Endometrial microvascular endothelial cells (primary cell): ENCODE results near the gene ANKRD52. TPM values are rescaled to one million over a fixed set of nuclear protein-coding genes. Genes with fewer than 3 reads are reported as not detected.
"Not testable (repeated sequence)": the region's sequence is repeated elsewhere in the genome, so short reads cannot be mapped to it uniquely, and the experiment has no call there.

Experiments
- in situ Hi-C: cut with HindIII; loops from 2 replicates; pipeline ENCODE4 v1.10.0; 2017; ENCODE audit warnings: low sequenced_read_pairs, low pct_unique_long_range_greater_than_20kb; ENCODE audit errors: inconsistent ontology term
- total RNA-seq: library from RNA; depleted of rRNA; stranded (reverse); fragments of >200 nt; gene quantifications from one replicate; pipeline ENCODE4 v1.2.3, GENCODE V29; 2015; ENCODE audit errors: inconsistent ontology term

The ANKRD52 gene
- total RNA-seq, 1 donor from 2014 or later, result 20.3 TPM

DNA sequence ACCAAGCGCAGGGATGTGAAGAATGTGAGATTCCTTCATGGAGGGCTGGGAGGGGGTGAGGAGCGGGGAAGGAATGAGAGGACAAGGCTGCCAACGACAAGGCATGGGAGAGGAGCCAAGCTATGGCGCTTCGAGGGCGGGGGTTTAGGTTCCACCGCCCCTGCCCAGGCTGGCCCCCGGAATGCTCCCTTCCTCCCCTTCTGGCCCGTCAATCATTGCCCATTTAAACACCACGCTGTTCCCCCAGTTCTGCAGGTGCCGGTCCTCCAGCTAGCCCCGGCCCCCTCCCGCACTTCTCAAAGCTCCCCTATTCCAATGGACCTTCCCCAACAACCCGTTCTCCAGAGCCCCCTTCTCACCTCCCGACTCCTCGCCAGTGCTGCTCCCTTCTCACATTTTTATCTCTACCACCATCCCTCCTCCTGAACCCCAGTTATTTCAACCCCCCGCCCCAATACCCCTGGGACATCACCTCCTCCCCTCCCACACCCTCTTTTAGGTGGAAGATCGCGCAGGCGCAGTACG, 36.9 kb downstream of the ANKRD52 start:
- in situ Hi-C loops, result no loop called here

DNA sequence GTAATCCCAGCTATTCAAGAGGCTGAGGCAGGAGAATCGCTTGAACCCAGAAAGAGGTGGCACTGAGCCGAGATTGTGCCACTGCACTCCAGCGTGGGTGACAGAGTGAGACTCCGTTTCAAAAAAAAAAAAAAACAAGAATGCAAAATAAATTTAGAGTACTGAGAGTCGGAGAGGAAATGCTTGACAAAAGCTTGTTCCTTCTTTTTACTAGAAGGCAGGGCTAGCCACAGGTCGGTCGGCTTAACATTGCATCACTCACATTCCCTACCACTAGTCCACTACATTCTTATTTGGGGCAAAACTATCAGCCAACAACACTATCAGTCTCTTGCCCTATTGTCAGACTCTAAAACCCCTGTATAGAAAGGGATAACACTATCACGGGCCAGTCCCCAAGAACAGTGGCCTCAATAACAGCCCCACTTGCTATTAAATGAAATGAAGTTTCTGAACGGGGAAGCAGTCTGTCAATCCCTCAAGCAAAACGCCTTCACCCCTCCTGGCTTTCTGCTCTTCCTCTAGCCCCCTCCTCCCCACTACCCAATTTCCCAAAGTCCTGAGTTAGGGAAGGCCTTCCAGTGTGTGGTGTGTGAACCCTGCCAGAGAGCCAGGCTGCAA, 37.5 kb downstream of the ANKRD52 start:
- in situ Hi-C loops, result no loop called here

DNA sequence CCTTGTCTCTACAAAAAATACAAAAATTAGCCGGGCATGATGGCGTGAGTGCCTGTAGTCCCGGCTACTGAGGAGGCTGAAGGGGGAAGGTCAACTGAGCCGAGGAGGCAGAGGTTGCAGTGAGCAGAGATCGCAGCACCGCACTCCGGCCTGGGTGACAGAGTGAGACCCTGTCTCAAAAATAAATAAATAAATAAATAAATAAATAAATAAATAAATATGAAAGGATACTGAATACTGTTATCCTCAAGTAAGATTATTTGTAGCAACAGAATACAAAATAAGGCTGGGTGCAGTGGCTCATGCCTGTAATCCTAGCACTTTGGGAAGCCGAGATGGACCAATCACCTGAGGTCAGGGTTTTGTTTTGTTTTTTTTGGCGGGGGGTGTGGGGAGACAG, 38.3 kb downstream of the ANKRD52 start:
- in situ Hi-C loops, result no loop called here

DNA sequence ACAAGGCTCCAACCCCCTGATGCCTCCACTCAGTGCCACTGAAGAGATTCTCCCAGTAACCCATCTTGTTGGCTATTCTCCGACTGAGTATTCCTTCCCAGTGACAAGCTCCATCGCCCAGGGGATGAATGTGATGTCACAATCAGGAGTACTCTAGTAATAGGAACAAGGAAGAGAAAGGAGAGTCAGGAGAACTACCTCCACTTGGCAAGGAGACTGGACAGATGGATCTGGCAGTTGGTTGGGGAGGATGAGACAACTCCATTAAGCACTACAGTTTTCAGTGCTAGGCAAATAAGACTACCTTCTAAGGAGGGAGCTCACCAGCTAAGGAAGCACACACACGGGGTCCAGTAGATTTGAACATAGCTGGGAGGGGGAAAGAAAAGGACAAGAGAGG, 41.7 kb downstream of the ANKRD52 start:
- in situ Hi-C loops, result no loop called here

DNA sequence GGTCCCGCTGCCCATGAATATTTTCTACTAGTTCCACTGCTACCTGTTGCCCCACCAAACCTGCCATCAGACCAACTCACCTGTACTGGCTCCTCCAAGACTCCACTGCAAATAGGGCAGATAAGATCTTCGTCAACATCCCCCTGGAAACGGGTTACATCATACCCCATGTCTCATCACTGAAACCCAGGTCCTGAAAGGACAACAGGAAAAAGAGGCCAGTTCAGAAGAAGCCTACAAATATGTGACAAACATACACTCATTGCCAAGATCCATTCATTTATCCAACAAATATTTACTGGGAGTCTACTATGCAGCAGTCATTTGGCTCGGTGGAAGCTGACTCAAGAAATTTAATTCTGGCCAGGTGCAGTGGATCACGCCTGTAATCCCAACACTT, 44.3 kb downstream of the ANKRD52 start:
- in situ Hi-C loops, result no loop called here

DNA sequence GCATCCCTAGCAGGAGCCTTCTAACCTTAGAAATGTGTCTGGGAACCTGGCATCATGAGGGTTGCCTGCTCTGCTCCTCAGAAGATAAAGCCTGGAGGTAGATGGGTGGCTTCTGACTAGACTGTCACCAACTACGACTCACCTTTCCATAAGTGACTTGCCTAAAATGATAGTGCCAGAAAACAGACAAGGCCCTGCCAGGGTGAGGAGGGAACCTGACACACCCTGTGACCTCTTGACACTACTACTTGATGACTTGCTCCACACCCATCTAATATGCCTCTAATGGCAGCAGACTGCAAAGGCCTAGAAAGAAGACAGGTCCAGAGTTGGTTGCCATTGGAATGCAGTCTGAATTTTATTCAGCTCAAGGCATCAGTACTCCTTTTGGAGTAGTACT, 45.8 kb downstream of the ANKRD52 start:
- in situ Hi-C loops, result no loop called here

DNA sequence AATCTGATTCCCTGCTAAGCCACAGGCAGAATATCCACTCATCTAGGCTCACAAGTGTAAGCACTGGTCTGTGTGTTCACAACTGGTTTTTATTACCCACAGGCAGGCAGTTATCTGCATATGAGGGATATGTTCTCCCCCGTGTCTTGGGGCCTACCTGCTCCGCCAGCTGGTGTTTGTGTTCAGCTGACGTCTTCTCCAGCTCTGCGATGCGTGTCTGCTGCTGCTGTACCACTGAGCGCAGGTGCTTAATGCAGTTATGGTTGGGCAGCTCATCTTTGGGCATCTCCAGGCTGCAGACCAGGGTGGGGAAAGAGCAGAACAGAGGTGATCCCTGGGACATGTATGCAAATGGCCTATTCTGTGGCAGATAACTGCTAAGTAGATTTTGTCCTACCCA, 50.2 kb downstream of the ANKRD52 start:
- in situ Hi-C loops, result no loop called here

DNA sequence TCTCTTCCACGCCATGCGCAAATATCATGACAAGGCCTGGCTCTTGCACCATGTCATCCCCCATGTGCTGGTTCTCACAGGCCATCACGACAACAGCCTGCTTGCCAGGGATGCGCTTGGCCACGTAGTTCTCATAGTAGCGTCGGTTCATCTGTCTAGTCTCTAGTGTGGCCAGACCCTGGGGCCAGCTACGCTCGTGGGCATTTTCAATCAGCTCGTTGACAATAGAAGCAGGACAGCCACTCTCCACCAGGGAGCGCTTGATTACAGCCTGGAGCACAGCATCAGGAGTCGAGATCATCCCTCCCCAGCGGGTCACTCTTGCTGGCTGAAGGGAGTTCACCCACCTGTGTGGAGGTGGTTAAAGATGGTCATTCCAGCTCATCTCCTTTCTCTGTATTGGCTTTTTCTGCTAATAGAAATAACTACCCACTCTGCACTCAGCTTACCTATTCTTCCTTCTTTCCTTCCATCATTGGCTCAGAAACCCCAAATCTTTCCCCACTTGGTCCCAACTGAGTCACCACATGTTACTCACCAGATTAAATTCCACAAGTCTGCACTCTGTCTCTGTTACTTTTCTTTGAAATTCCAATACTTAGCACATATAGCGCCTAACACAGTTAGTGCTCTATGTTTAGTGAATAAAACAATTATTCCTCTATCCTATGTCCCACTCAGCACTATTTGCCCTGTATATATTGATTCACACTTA, 51.6 kb downstream of the ANKRD52 start:
- in situ Hi-C loops, result no loop called here

DNA sequence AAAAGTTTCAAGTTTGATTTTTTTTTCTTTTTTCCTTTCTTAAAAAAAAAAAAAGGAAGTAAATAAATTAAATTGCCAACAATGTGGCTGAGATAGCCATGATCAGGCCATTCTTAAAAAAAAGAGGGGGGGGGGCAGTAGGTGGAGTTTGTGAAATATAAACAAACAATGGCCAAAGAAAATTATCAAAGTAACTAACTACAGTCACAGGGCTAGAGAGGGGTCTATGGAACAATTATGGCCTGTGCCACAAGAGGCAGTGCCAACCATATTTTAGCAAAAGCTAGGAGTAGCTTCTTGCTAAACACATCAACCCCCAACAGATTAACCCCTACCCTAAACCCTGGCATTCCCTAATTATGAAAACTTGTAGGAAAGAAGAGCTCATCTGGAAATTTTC, 52.7 kb downstream of the ANKRD52 start:
- in situ Hi-C loops, result no loop called here

DNA sequence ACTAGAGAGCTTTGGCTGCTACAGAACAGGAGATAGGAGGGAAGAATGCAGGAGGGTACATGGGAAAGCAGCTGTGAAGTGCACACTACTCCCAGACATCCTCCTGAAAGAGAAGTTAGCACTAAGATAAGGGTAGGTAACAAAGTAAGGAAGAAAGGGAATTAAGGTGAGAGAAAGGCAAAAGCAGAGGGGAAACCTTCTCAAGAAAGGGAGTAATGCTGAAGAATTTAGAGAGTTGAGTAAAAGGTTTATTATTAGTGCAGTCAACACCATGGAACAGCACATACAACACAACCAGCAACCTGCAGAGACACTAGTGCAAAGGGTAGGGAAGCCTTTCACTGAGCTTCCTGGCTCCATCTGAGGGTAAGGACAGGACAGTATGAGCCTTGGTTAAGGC, 53.9 kb downstream of the ANKRD52 start:
- in situ Hi-C loops, result no loop called here

DNA sequence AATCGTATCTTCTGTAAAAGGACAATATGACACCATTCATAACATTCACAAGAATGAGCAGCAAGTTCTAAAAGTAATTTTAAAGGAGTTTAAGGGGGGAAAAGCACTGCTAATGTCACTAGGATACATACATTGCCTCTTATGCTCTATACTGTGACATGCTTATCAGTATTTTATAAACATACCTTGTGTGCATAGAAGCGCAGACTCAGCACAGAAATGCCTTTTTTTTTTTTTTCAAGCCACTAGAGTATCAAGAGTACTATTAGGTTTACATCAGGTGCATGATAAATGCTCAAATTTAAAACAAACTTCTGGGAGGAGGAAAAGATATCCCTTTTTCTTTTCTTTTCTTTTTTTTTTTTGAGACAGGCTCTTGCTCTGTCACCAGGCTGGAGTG, 55.3 kb downstream of the ANKRD52 start:
- in situ Hi-C loops, result no loop called here

DNA sequence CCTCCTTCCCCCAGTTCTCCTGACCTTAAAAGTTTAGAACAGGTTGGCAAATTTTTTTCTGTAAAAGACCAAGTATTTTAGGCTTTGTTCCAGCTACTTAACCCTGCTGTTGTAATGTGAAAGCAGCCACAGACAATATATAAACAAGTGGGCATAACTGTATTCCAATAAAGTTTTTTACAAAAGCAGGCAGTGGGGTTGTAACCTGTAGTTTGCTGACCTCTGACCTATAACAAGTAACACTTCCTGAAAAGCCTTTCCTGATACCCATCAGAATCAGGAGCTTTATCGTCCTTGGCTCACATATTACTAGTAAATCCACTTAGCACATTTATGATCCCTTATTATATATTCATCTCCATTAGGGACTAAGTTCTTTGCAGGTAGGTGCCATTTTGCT, 55.8 kb downstream of the ANKRD52 start:
- in situ Hi-C loops, result no loop called here

DNA sequence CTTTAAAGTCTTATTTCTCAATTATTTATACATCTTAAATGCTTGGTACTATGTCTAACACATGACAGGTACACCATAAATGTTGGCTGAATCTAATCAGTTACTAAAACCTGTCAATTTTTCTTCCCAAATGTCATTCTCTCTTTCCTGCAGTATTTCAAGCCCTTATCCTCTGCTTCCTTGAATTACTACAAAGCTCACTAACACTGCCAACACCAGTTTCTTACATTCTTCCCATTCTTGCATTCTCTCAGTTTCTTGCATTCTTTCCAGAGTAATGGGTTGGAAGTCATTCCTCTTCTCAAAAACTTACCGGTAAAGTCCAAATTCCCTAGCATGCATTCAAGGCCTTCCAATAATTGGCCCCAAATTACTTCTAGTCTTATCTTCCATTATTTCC, 59.3 kb downstream of the ANKRD52 start:
- in situ Hi-C loops, result no loop called here

DNA sequence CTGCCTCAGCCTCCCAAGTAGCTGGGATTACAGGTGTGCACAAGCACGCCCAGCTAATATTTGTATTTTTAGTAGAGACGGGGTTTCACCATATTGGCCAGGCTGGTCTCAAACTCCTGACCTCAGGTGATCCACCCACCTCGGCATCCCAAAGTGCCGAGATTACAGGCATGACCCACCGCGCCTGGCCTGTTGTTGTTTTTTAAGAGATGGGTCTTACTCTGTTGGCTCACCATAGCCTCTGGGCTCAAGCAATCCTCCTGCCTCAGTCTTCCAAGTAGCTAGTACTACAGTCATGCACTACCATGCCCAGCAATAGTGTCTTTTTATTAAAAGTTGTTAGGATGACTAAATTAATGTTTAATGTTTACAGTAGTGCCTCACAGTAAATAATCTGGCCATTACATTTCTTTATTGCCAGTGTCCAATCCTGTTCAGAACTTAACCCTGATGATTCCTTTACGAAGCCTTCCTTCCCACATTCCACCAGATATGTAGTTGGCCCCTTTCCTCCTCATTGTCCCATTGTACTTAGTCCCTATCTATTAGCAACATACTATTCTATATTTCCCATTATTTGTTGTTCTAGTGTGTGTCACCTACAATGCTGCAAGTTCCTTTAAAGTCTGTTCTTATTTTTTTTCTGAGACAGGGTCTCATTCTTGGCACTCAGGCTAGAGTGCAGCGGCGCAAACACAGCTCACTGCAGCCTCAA, 60.1 kb downstream of the ANKRD52 start:
- in situ Hi-C loops, result no loop called here

DNA sequence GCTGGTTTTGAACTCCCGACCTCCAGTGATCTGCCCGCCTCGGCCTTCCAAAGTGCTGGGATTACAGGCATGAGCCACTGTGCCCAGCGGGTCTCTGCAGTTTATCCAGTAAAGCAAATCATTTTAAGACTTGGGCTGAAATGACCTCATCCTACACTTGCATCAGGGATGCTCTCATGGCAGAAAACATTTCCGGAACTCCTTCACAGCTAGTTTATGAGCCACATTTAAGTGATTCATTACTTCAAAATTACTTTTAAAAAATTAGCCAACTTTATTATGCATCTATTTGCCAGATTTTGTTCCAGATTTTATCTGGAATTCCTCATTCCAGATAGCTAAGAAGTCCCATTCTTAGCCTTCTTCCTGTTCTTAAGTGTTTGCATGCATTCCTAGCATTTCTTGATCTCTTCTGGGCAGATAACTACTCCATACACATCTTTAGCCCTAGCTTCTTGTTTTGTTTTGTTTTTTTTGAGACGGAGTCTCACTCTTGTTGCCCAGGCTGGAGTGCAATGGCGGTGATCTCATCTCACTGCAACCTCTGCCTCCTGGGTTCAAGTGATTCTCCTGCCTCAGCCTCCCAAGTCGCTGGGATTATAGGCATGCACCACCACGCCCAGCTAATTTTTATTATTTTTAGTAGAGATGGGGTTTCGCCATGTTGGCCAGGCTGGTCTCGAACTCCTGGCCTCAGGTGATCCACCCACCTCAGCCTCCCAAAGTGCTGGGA, 61.2 kb downstream of the ANKRD52 start:
- in situ Hi-C loops, result not testable (repeated sequence)

DNA sequence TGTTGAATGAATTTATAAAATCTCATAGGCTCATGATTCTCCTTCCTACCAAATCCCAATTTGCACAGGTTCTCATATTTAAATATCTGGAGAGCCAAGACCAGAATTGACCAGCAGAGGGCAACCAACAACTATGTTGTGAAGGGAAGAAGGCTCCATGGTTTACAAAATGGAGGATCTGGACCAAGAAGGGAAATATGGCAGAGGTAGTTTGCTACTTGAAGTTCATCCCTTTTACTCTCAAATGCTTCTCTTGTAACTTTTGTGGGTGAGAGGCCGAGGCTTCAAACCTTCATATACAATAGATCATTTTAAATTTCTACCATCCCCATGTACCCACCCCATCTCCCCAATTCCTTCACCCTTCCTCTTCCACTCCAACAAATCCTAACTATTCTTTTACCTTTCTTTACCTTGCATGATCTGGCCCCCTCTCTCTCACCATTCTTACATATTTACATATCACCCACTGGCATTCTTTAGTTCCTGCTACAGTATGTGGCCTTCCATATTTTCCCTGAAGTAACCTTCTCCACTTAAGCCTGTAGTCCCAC, 65.1 kb downstream of the ANKRD52 start:
- in situ Hi-C loops, result no loop called here

DNA sequence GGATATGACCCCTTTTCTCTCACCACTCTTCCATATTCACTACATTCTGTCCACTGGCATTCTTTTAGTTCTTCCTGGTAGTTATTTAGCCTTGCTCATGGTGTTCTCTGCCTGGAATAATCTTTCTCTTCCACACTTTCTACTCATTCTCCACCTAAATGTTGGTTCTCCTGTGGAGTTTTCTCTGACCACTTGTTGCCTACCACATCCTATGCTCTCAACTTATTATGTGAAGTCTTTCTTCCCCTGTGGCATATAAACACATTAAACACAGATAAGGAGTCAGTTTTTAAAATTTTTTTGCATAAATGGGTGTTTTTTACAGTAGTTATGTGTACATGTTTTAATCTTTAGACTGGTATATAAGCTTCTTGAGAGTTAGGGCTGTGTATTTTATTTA, 65.6 kb downstream of the ANKRD52 start:
- in situ Hi-C loops, result no loop called here

DNA sequence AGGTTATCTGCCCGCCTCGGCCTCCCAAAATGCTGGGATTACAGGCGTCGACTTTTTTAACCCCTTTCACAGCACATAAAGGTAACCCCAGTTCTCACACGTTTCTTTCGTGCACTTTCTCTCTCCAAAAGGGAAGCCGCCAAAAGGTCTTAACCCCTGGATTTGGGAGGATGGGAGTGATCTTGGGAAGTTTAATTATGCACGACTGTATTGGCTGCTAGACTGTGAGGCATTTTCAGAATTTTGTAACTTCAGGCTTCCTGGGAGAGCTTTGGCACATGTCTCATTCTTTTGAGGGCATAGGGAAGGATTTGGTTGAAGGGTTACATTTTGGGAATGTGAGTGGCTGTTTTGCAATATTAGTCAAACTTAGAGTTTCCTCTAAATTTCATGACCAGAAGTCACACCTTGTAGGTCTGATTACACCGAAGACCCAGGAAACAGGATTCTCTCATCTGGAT, 67.5 kb downstream of the ANKRD52 start:
- in situ Hi-C loops, result no loop called here
